Measurements from ENCODE around the gene ATP6V1F.
A peak's percentile ranks its signal among the peaks of the same experiment; 100 is the strongest.

ATP6V1F gene, protein sequence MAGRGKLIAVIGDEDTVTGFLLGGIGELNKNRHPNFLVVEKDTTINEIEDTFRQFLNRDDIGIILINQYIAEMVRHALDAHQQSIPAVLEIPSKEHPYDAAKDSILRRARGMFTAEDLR

DNA sequence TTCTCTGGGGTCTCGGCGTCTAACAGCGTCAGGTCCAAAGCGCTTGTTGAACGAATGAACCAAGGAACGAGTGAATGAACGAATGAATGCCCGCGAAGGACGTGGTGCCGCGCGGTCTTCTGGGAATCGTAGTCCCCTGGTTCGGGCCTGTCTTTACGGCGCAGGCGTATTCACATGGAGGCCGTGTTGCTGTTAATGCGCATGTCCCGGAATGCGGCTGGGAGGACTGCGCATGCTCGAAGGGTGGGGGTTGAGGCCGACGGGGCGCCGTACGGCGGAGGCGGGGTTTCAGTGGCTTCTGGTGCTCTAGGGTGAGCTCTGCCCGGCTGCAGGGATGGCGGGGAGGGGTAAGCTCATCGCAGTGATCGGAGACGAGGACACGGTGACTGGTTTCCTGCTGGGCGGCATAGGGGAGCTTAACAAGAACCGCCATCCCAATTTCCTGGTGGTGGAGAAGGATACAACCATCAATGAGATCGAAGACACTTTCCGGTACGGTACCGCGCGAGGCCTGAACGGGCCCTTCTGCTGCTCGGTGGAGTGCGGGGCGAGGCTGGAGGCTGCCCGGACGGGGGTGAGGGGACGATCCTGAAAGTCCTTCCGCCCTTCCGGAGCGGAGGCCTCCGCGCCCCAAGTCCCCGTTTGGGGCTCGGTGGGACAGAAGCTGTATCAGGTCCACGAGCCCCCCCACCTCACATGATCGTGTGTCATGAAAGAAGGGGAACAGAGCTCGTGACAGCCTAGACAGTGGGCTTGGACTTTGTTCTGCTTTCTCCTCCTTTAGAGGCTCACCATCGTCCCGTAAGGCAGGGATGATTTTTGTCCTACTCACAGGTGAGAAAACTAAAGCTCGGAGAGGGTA, at the start of gene ATP6V1F:
ATP6V1F (plus strand) TSS at position 286 of the 862 bp plus-strand sequence; CDS start at position 335, 49 bp downstream.
- peak; percentile 99 for DNase-seq

DNA sequence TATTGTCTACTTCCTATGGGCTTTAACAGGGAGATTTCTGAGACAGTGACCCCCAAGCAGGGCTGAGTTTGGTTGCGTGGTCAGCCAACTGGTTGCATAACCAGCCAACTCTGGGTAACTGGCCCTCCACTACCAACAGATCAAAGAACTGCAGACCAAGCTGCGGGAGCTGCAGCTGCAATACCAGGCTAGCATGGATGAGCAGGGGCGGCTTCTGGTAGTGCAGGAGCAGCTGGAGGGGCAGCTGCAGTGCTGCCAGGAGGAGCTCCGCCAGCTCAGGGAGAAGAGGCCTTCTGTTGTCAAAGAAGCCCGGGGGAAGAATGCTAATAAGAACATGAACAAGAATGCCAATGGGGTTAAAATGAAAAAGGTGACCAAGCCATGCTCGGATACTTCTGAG, 48.2 kb upstream of the ATP6V1F start:
- no peak for DNase-seq

- no peak for DNase-seq
Measured at GRCh38 chr7:128815289-128815942, 47.2 kb upstream of the ATP6V1F start.

DNA sequence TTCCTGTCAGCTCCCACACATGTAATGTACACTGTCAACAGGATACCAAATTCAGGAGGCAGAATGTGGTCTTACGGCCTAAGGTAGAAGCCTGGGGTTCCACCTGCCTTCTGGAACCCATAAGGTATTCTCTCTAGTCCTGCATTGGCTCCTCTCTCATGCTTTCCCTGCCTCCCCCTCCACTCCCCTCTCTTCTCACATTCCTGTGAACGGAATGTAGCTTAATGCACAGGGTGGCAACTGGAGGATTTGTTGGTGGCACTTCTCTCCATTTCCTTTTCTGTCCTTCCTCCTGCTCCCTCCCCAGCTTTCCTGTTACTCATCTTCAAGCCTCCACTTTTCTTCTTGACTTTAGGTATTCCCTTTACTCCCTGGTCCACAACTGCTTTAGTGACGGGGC, 44.0 kb upstream of the ATP6V1F start:
- DNase-seq: no peak

GRCh38 chr7:128821724-128822123, 40.9 kb upstream of the ATP6V1F start:
- no peak for DNase-seq

- DNase-seq: no peak
Measured at GRCh38 chr7:128826512-128826911, 36.1 kb upstream of the ATP6V1F start.

GRCh38 chr7:128826916-128827247, 35.8 kb upstream of the ATP6V1F start:
- DNase-seq: no peak

- no peak for DNase-seq
Measured at GRCh38 chr7:128827248-128827958, 35.3 kb upstream of the ATP6V1F start.

DNA sequence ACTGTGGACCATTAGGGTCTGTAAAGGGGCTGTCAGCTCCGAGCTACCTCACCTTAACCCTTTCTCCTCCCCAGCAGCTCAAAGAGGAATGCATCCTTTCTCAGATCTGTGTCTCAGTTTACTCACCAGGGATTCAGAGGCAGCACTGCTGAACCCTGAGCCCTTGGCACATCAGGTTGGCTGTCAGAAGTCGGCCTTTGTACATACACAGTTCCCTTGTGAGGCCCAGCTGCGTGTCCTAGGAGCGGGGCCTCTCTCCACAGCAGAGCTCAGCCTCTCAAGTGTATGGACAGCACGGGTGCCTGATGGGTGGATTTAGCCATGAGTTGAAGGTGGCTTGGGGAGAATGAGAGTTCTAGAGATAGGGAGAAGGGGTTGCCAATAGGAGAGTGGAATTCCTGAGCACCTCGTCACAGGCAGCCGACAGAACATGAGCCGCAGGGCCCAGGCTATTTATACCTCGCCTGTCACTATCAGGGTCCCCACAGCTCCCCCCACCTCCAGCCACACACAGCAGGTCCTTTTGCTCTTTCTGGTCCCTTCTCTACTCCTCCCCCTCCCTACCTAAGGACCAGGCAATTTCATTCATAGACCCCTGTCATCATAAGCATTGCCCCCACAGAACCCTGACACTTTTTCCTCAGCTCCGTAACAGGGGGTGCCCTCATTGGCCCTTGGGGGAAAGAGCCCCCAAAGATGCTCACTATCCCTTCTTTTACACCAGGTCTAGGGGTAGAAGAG, 34.5 kb upstream of the ATP6V1F start:
- DNase-seq: no peak

- no peak for DNase-seq
Measured at GRCh38 chr7:128829391-128830166, 33.1 kb upstream of the ATP6V1F start.

DNA sequence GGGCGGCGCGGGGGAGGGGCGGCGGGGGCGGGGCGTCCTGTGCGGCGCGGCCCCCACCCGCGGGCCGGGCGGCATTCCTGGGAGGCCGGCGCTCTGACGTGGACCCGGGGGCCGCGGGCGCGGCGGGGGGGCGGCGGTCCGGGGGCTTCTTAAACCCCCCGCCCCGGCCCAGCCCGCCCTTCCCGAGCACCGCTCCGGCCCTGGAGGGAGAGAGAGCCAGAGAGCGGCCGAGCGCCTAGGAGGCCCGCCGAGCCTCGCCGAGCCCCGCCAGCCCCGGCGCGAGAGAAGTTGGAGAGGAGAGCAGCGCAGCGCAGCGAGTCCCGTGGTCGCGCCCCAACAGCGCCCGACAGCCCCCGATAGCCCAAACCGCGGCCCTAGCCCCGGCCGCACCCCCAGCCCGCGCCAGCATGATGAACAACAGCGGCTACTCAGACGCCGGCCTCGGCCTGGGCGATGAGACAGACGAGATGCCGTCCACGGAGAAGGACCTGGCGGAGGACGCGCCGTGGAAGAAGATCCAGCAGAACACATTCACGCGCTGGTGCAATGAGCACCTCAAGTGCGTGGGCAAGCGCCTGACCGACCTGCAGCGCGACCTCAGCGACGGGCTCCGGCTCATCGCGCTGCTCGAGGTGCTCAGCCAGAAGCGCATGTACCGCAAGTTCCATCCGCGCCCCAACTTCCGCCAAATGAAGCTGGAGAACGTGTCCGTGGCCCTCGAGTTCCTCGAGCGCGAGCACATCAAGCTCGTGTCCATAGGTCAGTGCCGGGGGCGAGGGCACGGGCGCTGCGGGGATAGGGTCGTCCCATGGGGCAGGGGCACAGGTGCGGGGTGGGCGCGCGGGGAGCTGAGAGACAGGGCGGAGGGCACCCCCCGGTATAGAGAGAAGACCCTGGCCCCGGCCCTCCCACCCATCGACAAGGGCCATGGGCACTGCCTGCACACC, 32.2 kb upstream of the ATP6V1F start, which contains the start of gene FLNC:
FLNC (plus strand) TSS at position 176 of the 947 bp plus-strand sequence; CDS start at position 408, 232 bp downstream.
- DNase-seq: peak; percentile 23

GRCh38 chr7:128831178-128831993, 31.3 kb upstream of the ATP6V1F start:
- no peak for DNase-seq

DNA sequence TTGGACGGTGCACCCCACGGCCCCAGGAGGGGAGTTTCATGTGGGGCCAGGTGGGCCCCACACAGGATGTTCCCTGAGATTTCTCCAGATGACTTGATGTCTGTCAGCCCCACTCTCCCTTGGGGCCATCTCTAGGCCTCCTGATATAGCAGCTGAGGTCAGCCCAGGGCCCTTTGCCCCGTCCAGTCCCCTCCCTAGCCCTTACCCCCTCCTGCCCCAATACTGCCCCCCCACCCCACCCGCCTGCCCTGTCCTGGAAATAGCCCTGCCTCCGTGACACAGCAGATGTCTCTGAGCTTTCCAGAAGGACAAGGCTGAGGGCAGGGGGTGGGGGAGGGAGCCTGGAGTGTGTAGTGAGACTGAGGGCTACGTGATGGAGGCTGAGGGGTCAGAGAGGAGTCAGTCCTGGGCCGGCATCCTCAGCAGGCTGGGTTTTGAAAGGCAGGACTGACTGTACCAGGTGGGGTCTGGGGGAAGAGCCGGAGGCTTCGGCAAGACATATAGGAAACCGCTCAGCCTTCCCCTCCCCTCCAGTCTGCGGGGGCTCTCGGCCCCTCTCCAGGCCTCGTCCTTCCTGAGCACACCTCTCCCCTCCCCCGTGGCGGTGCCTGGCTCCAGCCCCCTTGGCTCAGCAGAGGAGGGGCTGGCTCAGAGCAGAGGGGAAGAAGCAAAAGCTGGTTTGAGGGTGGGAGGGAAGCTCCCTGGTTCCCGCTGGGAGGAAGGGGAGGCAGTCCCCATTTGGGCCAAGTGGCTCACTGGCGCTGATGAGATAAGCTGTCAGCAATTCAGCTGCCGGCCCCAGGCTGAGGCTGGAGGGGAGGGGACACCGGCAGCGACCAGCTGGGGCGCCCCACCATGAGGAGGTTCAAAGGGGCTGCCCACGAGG, 30.4 kb upstream of the ATP6V1F start:
- DNase-seq: no peak

DNA sequence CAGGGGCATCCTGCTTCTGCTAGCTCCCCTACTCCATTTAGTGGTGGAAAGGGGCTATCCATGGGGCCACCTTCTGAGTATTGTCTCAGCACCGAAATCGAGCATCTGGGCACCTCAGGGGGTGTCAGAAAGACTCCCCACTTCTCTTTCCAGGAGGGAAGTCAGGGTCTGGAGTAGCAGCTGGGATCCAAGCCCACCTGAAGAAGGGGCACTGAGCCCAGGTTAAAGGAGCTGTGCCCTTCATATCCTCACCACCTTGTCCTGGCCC, 29.8 kb upstream of the ATP6V1F start:
- DNase-seq: no peak

DNA sequence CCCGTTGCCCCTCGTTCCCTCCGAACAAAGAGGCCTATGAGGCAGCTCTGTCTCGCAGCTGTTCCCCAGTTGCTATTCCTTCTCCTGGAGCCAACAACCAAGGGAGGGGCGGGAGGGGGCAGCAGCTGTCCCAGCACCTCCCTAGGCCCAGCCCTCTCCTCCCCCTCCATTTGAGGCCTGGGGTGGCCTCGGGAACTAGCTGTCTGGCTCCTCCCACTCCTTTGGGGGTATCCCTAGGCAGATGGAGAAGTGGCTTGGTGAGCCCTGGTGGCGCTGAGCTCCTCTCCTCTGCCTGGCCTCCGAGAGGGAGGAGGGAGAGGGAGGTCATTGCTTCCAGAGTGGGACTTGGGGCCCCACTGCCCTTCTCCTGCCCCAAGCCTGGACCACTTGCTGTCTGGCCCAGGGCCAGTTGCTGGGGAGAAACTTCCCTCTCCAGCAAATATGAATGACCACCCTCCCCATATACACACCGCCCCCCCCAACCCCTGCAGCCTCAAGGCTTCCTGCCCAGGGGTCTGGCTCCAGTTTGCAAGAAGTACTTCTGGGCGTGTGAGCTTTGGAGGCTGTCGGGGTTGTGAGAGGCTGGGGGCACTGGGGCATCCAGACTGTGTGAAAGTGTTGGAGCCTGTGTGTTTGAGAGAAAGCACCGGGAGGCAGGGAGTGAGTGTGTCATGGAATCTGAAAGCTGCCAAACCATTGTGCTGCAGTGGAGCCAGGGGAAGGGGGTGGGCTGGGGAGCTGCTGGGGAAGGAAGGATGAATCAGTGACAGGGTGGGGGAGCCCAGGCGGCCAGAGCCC, 29.3 kb upstream of the ATP6V1F start:
- DNase-seq: no peak

DNA sequence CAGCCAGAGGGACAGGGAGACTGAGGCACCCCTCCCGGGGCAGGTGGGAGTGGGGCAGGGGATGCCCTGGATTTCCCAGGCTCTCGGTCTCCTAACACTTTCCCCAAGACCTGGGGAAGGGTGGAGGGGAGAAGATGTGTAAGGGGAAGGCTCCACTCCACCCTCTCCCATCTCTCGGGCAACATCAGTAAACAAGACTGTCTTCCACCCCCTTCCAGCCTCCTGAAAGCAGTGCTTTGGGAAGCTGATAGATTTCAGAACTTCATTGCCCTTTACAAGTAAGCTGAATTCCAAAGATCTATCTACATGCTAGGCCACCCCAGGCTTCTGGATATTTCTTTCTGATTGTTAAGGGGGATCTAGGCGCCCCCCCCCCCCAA, 28.7 kb upstream of the ATP6V1F start:
- no peak for DNase-seq

DNA sequence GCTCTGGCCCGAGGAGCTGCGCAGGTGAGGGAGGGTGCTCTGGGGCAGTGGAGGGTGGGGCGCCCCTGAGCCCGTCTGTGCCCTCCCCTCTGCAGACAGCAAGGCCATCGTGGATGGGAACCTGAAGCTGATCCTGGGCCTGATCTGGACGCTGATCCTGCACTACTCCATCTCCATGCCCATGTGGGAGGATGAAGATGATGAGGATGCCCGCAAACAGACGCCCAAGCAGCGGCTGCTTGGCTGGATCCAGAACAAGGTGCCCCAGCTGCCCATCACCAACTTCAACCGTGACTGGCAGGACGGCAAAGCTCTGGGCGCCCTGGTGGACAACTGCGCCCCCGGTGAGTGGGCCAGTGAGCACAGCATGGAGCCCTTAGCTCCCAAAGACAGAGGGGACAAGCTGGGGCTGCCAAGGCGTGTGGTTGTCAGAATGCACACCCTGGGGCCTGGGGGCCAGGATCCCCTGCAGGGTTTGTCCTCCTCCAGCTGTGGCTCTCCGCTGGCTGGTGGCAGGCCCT, 27.4 kb upstream of the ATP6V1F start:
- DNase-seq: no peak
